ENCODE data around the gene SMIM44. TPM values are rescaled to one million over a fixed set of nuclear protein-coding genes. Genes with fewer than 3 reads are reported as not detected.

The SMIM44 gene
- total and polyA plus RNA-seq, 8 donors = not detected

GRCh38 chr19:3441089-3441985, 41.9 kb downstream of the SMIM44 start:
- peaks cover 0 to 42% of the 10 kb centered on the region in 2 donors for H3K4me1 ChIP-seq
- H3K4me3 ChIP-seq = no peak overlapping the region
- intact Hi-C loops (cut with DNase I) = no loop called here
- DNase-seq (peak in 1 of 4 donors; percentile 58), ATAC-seq (no peak)
- no peaks in the 10 kb centered on the region for H3K9me3 ChIP-seq
- no peaks in the 10 kb centered on the region for H3K27me3 ChIP-seq
- no peak for TF ChIP-seq CTCF (IDR thresholded peaks at IDR 0.05)
- H3K27ac ChIP-seq = peak overlapping the region in 1 of 2 donors; percentile 39
- peaks cover 0 to 87% of the 10 kb centered on the region in 2 donors for H3K36me3 ChIP-seq

GRCh38 chr19:3440082-3440481, 43.2 kb downstream of the SMIM44 start:
- Histone ChIP-seq H3K9me3 (no peaks in the 10 kb centered on the region), H3K4me1 (peaks cover 6 to 38% of the 10 kb centered on the region in 2 donors), H3K27me3 (no peaks in the 10 kb centered on the region), H3K27ac (no peak overlapping the region), H3K36me3 (peaks cover 0 to 87% of the 10 kb centered on the region in 2 donors), H3K4me3 (no peak overlapping the region)
- peak; percentile 49 for ATAC-seq
- intact Hi-C loops (cut with DNase I) = no loop called here
- TF ChIP-seq CTCF (IDR thresholded peaks at IDR 0.05) = peak; percentile 39 to 44
- peak in 1 of 4 donors; percentile 81 for DNase-seq

GRCh38 chr19:3434630-3435553, 48.3 kb downstream of the SMIM44 start:
- no peak for TF ChIP-seq CTCF (IDR thresholded peaks at IDR 0.05)
- Histone ChIP-seq H3K36me3 (peaks cover 0 to 73% of the 10 kb centered on the region in 2 donors), H3K4me3 (peak overlapping the region; percentile 32 to 58), H3K27me3 (no peaks in the 10 kb centered on the region), H3K4me1 (peaks cover 17 to 44% of the 10 kb centered on the region in 2 donors), H3K27ac (peak overlapping the region; percentile 91 to 92), H3K9me3 (no peaks in the 10 kb centered on the region)
- intact Hi-C loops (cut with DNase I) = no loop called here
- ATAC-seq (peak; percentile 98), DNase-seq (peak; percentile 90 to 99 (median 96))

GRCh38 chr19:3433805-3434540, 49.3 kb downstream of the SMIM44 start:
- Histone ChIP-seq H3K4me3 (peak overlapping the region in 1 of 2 donors; percentile 58), H3K27ac (peak overlapping the region; percentile 91 to 92), H3K9me3 (no peaks in the 10 kb centered on the region), H3K27me3 (no peaks in the 10 kb centered on the region), H3K4me1 (peaks cover 21 to 52% of the 10 kb centered on the region in 2 donors), H3K36me3 (peaks cover 0 to 72% of the 10 kb centered on the region in 2 donors)
- no peak for TF ChIP-seq CTCF (IDR thresholded peaks at IDR 0.05)
- no peak for ATAC-seq
- intact Hi-C loops (cut with DNase I) = no loop called here
- DNase-seq = no peak
